GM18511 (cell line): ENCODE measurements around the gene GFPT2.

ENCODE experiments used
- ATAC-seq: cut with Tn5 transposase; IDR thresholded peaks from one replicate; pipeline ENCODE4 v1.9.1; 2021; ENCODE audit warnings: mild to moderate bottlenecking, moderate library complexity; ENCODE audit not compliant: unreplicated experiment

GFPT2 gene

GRCh38 chr5:180287868-180288267, 65.3 kb downstream of the GFPT2 start:
- no peak for ATAC-seq

- ATAC-seq: no peak
These were observed 65.7 kb downstream of the GFPT2 start for GRCh38 chr5:180287404-180287803.

GRCh38 chr5:180284149-180284548, 69.0 kb downstream of the GFPT2 start:
- no peak for ATAC-seq

GRCh38 chr5:180283026-180283615, 70.0 kb downstream of the GFPT2 start:
- ATAC-seq: no peak

GRCh38 chr5:180282281-180282680, 70.9 kb downstream of the GFPT2 start:
- ATAC-seq: no peak

GRCh38 chr5:180281706-180282105, 71.4 kb downstream of the GFPT2 start:
- no peak for ATAC-seq

- no peak for ATAC-seq
These were observed 78.4 kb downstream of the GFPT2 start for GRCh38 chr5:180274695-180275094.

- no peak for ATAC-seq
These were observed 81.9 kb downstream of the GFPT2 start for GRCh38 chr5:180271221-180271620.

- no peak for ATAC-seq
These were observed 93.9 kb downstream of the GFPT2 start for GRCh38 chr5:180259260-180259611.

- ATAC-seq: no peak
These were observed 99.9 kb downstream of the GFPT2 start for GRCh38 chr5:180253036-180253824.

- ATAC-seq: no peak
These were observed 101.2 kb downstream of the GFPT2 start for GRCh38 chr5:180251887-180252286.

GRCh38 chr5:180251141-180251540, 102.0 kb downstream of the GFPT2 start:
- ATAC-seq: no peak
